22Rv1 (cell line): ENCODE results near the gene OR10K2.

Source experiments
- ZFX ChIP-seq: fragments of 450-650 bp; IDR thresholded peaks from 2 replicates; pipeline ENCODE4 v1.6.1; 2017; ENCODE audit warnings: antibody characterized with exemption, borderline replicate concordance
- TF ChIP-seq, protein P1 (sequence below): fragments of 450-650 bp; IDR thresholded peaks from 2 replicates; pipeline ENCODE4 v1.5.1; 2017; ENCODE audit warnings: mild to moderate bottlenecking

DNA sequence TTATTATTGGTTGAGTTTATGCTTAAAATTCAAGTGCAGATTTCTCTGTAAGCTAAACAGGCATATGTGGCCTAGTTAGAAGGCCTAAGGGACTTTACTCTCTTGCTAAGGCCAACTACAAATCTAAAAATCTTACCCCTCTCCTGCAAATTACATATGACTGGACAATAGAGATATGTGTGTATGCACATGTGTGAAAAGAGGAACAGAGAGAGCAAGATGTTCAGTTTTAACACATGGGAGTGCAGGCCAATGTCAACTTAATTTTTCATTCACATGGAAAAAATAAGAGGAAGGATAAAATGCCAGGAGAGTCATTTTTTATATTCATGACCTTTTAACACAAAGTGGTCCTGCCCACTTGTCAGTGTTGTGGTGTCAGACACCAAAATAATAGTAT, 8.5 kb downstream of the OR10K2 start:
- TF ChIP-seq, protein P1, sequence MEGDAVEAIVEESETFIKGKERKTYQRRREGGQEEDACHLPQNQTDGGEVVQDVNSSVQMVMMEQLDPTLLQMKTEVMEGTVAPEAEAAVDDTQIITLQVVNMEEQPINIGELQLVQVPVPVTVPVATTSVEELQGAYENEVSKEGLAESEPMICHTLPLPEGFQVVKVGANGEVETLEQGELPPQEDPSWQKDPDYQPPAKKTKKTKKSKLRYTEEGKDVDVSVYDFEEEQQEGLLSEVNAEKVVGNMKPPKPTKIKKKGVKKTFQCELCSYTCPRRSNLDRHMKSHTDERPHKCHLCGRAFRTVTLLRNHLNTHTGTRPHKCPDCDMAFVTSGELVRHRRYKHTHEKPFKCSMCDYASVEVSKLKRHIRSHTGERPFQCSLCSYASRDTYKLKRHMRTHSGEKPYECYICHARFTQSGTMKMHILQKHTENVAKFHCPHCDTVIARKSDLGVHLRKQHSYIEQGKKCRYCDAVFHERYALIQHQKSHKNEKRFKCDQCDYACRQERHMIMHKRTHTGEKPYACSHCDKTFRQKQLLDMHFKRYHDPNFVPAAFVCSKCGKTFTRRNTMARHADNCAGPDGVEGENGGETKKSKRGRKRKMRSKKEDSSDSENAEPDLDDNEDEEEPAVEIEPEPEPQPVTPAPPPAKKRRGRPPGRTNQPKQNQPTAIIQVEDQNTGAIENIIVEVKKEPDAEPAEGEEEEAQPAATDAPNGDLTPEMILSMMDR, result no peak
- no peak for TF ChIP-seq ZFX
